Peyer's patch (tissue), 4 donors: ENCODE measurements around the gene ZMIZ1. TPM values are rescaled to one million over a fixed set of nuclear protein-coding genes. Genes with fewer than 3 reads are reported as not detected.

Source experiments
- DNase-seq, 3 donors: peaks; one replicate each; pipeline ENCODE4 v3.0.0-alpha.2; 2017 to 2019
- H3K27ac ChIP-seq, 4 donors: fragments of 200-600 bp; sonication (generic); one replicate each; pipeline ENCODE4 v1.5.1; 2016 to 2019
- H3K27me3 ChIP-seq, 2 donors: fragments of 200-600 bp; sonication (generic); one replicate each; pipeline ENCODE4 v1.5.1; 2019
- H3K36me3 ChIP-seq, 3 donors: fragments of 200-600 bp; sonication (generic); one replicate each; pipeline ENCODE4 v1.5.1; 2016 to 2019
- H3K4me1 ChIP-seq, 4 donors: fragments of 200-600 bp; sonication (generic); one replicate each; pipeline ENCODE4 v1.5.1; 2016 to 2019
- H3K4me3 ChIP-seq, 4 donors: fragments of 200-600 bp; sonication (generic); 1 replicate in 3 of 4; 2 replicates in 1 of 4; pipeline ENCODE4 v1.5.1; 2016 to 2019; ENCODE audit warnings: mild to moderate bottlenecking in 1 of 4
- H3K9me3 ChIP-seq, 4 donors: fragments of 200-600 bp; sonication (generic); one replicate each; pipeline ENCODE4 v1.5.1; 2016 to 2019; ENCODE audit warnings: mild to moderate bottlenecking in 1 of 4
- CTCF ChIP-seq, 6 experiments: fragments of 450-650 bp in 4 of 6; fragments of 200-600 bp in 2 of 6; sonication (generic) in 1 of 6; IDR thresholded peaks; one replicate each; pipeline ENCODE4 v1.5.1; 2017 to 2019; ENCODE audit warnings: antibody characterized with exemption in 6 of 6, mild to moderate bottlenecking in 3 of 6, moderate library complexity in 1 of 6
- POLR2A ChIP-seq, 2 donors: fragments of 450-650 bp; IDR thresholded peaks; one replicate each; pipeline ENCODE4 v1.5.1; 2017; ENCODE audit warnings: antibody characterized with exemption in 2 of 2, mild to moderate bottlenecking in 2 of 2, moderate library complexity in 2 of 2
- total RNA-seq, 4 donors: library from RNA; depleted of rRNA; stranded (reverse); fragments of >200 nt; gene quantifications; one replicate each; pipeline ENCODE4 v1.1.0, GENCODE V29; 2016

ZMIZ1 gene
- total RNA-seq, 4 donors from 2014 or later: 40.4 to 86.7 (median 73.2) TPM

- H3K36me3 ChIP-seq: peaks cover 0 to 89% (median 0%) of the 10 kb centered on the region in 3 donors
- H3K27me3 ChIP-seq: no peaks in the 10 kb centered on the region
- H3K4me3 ChIP-seq: no peak overlapping the region
- no peak for DNase-seq
- H3K9me3 ChIP-seq: no peaks in the 10 kb centered on the region
- no peaks in the 10 kb centered on the region for H3K4me1 ChIP-seq
- no peak overlapping the region for H3K27ac ChIP-seq
- no peak for TF ChIP-seq POLR2A (IDR thresholded peaks at IDR 0.05)
- no peak for TF ChIP-seq CTCF (IDR thresholded peaks at IDR 0.05)
These were observed 142.8 kb downstream of the ZMIZ1 start for GRCh38 chr10:79211616-79212015.

- Histone ChIP-seq H3K9me3 (no peaks in the 10 kb centered on the region), H3K27ac (no peak overlapping the region), H3K4me1 (peaks cover 0 to 18% (median 0%) of the 10 kb centered on the region in 4 donors), H3K36me3 (peaks cover 0 to 64% (median 0%) of the 10 kb centered on the region in 3 donors), H3K4me3 (no peak overlapping the region), H3K27me3 (no peaks in the 10 kb centered on the region)
- DNase-seq: no peak
- TF ChIP-seq CTCF (IDR thresholded peaks at IDR 0.05): no peak
- no peak for TF ChIP-seq POLR2A (IDR thresholded peaks at IDR 0.05)
These were observed 146.8 kb downstream of the ZMIZ1 start for GRCh38 chr10:79215531-79215930.

- TF ChIP-seq CTCF (IDR thresholded peaks at IDR 0.05): no peak
- DNase-seq: no peak
- H3K27me3 ChIP-seq: no peaks in the 10 kb centered on the region
- peaks cover 0 to 49% (median 0%) of the 10 kb centered on the region in 3 donors for H3K36me3 ChIP-seq
- H3K27ac ChIP-seq: peak overlapping the region in 1 of 4 donors; percentile 16
- H3K4me1 ChIP-seq: peaks cover 0 to 46% (median 1%) of the 10 kb centered on the region in 4 donors
- no peak overlapping the region for H3K4me3 ChIP-seq
- no peaks in the 10 kb centered on the region for H3K9me3 ChIP-seq
These were observed 150.7 kb downstream of the ZMIZ1 start for GRCh38 chr10:79219322-79219957.

GRCh38 chr10:79220307-79220706, 151.5 kb downstream of the ZMIZ1 start:
- Histone ChIP-seq H3K4me1 (peaks cover 0 to 46% (median 1%) of the 10 kb centered on the region in 4 donors), H3K36me3 (peaks cover 0 to 47% (median 0%) of the 10 kb centered on the region in 3 donors), H3K27me3 (no peaks in the 10 kb centered on the region), H3K4me3 (no peak overlapping the region), H3K27ac (peak overlapping the region in 1 of 4 donors; percentile 16), H3K9me3 (no peaks in the 10 kb centered on the region)
- TF ChIP-seq POLR2A (IDR thresholded peaks at IDR 0.05) (no peak), CTCF (IDR thresholded peaks at IDR 0.05) (no peak)
- DNase-seq: no peak

DNA sequence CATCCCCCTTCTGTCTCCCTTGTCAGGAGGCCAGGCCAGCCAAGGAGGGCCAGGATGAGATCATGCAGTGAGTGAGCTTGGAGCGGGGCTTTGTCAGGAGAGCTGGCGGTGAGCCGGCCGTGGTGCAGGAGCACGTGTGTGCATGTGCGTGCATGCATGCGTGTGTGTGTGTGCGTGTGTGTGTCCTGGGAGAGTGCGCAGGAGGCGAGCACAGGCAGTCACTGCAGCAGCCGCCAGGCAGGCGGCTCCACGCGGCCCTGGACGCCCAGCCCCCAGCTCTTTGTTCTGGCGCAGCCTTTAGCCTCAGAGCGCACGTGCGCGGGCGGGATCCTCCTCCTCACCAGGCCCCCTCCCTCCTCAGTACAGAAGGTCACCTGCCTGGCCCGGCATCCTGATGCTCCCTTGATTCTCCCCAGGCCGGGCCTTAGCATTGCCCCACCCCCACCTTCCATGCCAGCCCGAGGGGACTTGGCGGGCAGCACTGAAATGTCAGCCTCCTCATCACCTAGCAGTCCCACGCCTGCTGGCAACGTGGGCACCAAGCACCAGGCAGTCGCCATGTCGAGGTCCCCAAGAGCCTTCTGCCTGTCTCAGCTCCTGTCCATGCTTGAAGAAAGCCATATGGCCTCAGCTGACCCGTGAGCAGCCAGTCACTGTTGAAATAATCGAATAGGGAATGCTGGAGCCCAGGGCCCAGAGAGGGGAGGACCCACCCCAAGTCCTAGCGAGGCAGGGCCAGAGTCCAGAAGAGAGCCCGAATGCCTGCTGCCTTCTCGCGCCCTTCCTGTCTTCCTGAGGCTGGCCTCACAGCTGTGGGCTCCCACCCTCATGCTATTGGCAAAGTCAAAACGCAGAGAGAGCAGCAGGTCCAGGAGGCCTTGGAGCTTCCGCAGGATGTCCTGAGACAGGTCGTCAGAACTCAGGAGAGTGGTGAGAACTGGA, 152.6 kb downstream of the ZMIZ1 start:
- H3K36me3 ChIP-seq: peaks cover 0 to 47% (median 0%) of the 10 kb centered on the region in 3 donors
- DNase-seq: peak in 2 of 3 donors; percentile 60 to 82
- no peaks in the 10 kb centered on the region for H3K9me3 ChIP-seq
- peaks cover 0 to 46% (median 1%) of the 10 kb centered on the region in 4 donors for H3K4me1 ChIP-seq
- no peaks in the 10 kb centered on the region for H3K27me3 ChIP-seq
- H3K27ac ChIP-seq: peak overlapping the region in 2 of 4 donors; percentile 62 to 80
- no peak overlapping the region for H3K4me3 ChIP-seq
- TF ChIP-seq CTCF (IDR thresholded peaks at IDR 0.05): peak in 2 of 6 experiments; percentile 10 to 12
- no peak for TF ChIP-seq POLR2A (IDR thresholded peaks at IDR 0.05)
